ENCODE results near the gene DOCK1.

DNA sequence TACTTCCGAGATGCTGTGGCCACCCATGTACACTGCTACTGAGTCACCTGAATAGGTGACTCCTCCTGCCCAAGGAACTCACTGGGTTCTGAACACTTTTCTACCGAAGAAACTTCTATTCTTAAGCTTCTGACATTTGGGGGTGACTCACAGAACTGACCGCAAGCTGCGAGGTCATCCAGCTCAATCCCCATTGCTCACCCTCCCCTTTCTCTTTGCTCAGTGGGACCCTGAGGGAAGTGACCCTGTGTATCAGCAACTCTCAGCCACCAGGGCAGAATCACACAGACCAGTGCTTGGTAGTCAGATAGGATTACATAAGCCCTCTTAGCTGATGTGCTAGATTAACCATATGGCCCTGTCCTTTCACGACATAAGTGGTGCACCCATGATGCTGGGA lies 244.9 kb downstream of the DOCK1 start:
- no peak for TF ChIP-seq POLR2A (IDR thresholded peaks at IDR 0.05)
- TF ChIP-seq, protein P1, sequence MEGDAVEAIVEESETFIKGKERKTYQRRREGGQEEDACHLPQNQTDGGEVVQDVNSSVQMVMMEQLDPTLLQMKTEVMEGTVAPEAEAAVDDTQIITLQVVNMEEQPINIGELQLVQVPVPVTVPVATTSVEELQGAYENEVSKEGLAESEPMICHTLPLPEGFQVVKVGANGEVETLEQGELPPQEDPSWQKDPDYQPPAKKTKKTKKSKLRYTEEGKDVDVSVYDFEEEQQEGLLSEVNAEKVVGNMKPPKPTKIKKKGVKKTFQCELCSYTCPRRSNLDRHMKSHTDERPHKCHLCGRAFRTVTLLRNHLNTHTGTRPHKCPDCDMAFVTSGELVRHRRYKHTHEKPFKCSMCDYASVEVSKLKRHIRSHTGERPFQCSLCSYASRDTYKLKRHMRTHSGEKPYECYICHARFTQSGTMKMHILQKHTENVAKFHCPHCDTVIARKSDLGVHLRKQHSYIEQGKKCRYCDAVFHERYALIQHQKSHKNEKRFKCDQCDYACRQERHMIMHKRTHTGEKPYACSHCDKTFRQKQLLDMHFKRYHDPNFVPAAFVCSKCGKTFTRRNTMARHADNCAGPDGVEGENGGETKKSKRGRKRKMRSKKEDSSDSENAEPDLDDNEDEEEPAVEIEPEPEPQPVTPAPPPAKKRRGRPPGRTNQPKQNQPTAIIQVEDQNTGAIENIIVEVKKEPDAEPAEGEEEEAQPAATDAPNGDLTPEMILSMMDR (IDR thresholded peaks at IDR 0.05): no peak
- no peak for TF ChIP-seq POLR2AphosphoS5 (IDR thresholded peaks at IDR 0.05)
